ENCODE data around the gene AKAP3.

The AKAP3 gene

GRCh38 chr12:4584281-4584680 is 64.6 kb downstream of the AKAP3 start:
- no peak for ATAC-seq
- TF ChIP-seq PPARA (CRISPR knock-in tag; IDR thresholded peaks at IDR 0.05; ENCODE audit: borderline replicate concordance) (no peak), TCF4 (CRISPR knock-in tag; IDR thresholded peaks at IDR 0.05; ENCODE audit: borderline replicate concordance) (no peak), OSR1 (CRISPR knock-in tag; IDR thresholded peaks at IDR 0.05) (no peak), ZC3H10 (CRISPR knock-in tag; IDR thresholded peaks at IDR 0.05) (no peak), ZFP30 (CRISPR knock-in tag; IDR thresholded peaks at IDR 0.05) (no peak), PATZ1 (CRISPR knock-in tag; IDR thresholded peaks at IDR 0.05; ENCODE audit: borderline replicate concordance) (no peak), ARNTL (CRISPR knock-in tag; IDR thresholded peaks at IDR 0.05; ENCODE audit: borderline replicate concordance, low read depth) (no peak), SNAI2 (CRISPR knock-in tag; IDR thresholded peaks at IDR 0.05) (no peak), RARB (CRISPR knock-in tag; IDR thresholded peaks at IDR 0.05) (no peak), ZNF565 (CRISPR knock-in tag; conservative IDR thresholded peaks at IDR 0.05; ENCODE audit: low read depth) (no peak), CSDC2 (CRISPR knock-in tag; IDR thresholded peaks at IDR 0.05) (no peak), ZNF8 (CRISPR knock-in tag; IDR thresholded peaks at IDR 0.05) (no peak), TSHZ2 (CRISPR knock-in tag; IDR thresholded peaks at IDR 0.05) (no peak), POU6F1 (CRISPR knock-in tag; IDR thresholded peaks at IDR 0.05; ENCODE audit: borderline replicate concordance, low read depth) (no peak), GLIS3 (CRISPR knock-in tag; IDR thresholded peaks at IDR 0.05) (no peak), BACH2 (CRISPR knock-in tag; IDR thresholded peaks at IDR 0.05; ENCODE audit: borderline replicate concordance) (no peak)

GRCh38 chr12:4580281-4580688 is 68.6 kb downstream of the AKAP3 start:
- ATAC-seq = no peak
- TF ChIP-seq CSRNP3 (CRISPR knock-in tag; IDR thresholded peaks at IDR 0.05) (no peak), ZNF565 (CRISPR knock-in tag; conservative IDR thresholded peaks at IDR 0.05; ENCODE audit: low read depth) (no peak), ESRRG (CRISPR knock-in tag; IDR thresholded peaks at IDR 0.05) (no peak), TOX (CRISPR knock-in tag; IDR thresholded peaks at IDR 0.05; ENCODE audit: borderline replicate concordance) (no peak), ZNF8 (CRISPR knock-in tag; IDR thresholded peaks at IDR 0.05) (no peak), ZC3H10 (CRISPR knock-in tag; IDR thresholded peaks at IDR 0.05) (no peak), ZNF70 (CRISPR knock-in tag; IDR thresholded peaks at IDR 0.05) (no peak), PPARA (CRISPR knock-in tag; IDR thresholded peaks at IDR 0.05; ENCODE audit: borderline replicate concordance) (no peak), ARNTL (CRISPR knock-in tag; IDR thresholded peaks at IDR 0.05; ENCODE audit: borderline replicate concordance, low read depth) (no peak), TCF4 (CRISPR knock-in tag; IDR thresholded peaks at IDR 0.05; ENCODE audit: borderline replicate concordance) (no peak), POU6F1 (CRISPR knock-in tag; IDR thresholded peaks at IDR 0.05; ENCODE audit: borderline replicate concordance, low read depth) (no peak), GLIS3 (CRISPR knock-in tag; IDR thresholded peaks at IDR 0.05) (no peak), ZFP30 (CRISPR knock-in tag; IDR thresholded peaks at IDR 0.05) (no peak), RARB (CRISPR knock-in tag; IDR thresholded peaks at IDR 0.05) (no peak)
